Measurements from ENCODE around the gene ZSCAN29.

- TF ChIP-seq CTCF (IDR thresholded peaks at IDR 0.05), result no peak
- no peak for TF ChIP-seq POLR2AphosphoS5 (IDR thresholded peaks at IDR 0.05; ENCODE audit: low read depth, low read length)
- no peak for TF ChIP-seq SIN3A (IDR thresholded peaks at IDR 0.05; ENCODE audit: borderline replicate concordance, insufficient read depth, low read depth, low read length)
Measured at GRCh38 chr15:43370310-43370974, 401 bp downstream of the ZSCAN29 start.
